Stomach (tissue), 9 donors: ENCODE measurements around the gene CEP41. TPM values are rescaled to one million over a fixed set of nuclear protein-coding genes. Genes with fewer than 3 reads are reported as not detected.

Experiments used
- DNase-seq, 2 donors: peaks; one replicate each; pipeline versions ENCODE4 v3.0.0 to v3.0.0-alpha.2; 2013 to 2019
- H3K27ac ChIP-seq, 5 donors: fragments of 200-600 bp in 4 of 5; sonication (generic) in 4 of 5; one replicate each; pipeline ENCODE4 v1.5.1; 2013 to 2019; ENCODE audit warnings: mild to moderate bottlenecking in 1 of 5, moderate library complexity in 1 of 5
- H3K27me3 ChIP-seq, 3 donors: fragments of 200-600 bp; sonication (generic); one replicate each; pipeline ENCODE4 v1.5.1; 2017 to 2019; ENCODE audit warnings: mixed run types in 1 of 3
- H3K36me3 ChIP-seq, 4 donors: fragments of 200-600 bp; sonication (generic); 1 replicate in 3 of 4; 2 replicates in 1 of 4; pipeline ENCODE4 v1.5.1; 2016 to 2019
- H3K4me1 ChIP-seq, 4 donors: fragments of 200-600 bp; sonication (generic); one replicate each; pipeline ENCODE4 v1.5.1; 2016 to 2019
- H3K4me3 ChIP-seq, 4 donors: fragments of 200-600 bp; sonication (generic) in 3 of 4; one replicate each; pipeline ENCODE4 v1.5.1; 2016 to 2019; ENCODE audit warnings: mild to moderate bottlenecking in 1 of 4
- H3K9me3 ChIP-seq, 4 donors: fragments of 200-600 bp; sonication (generic); one replicate each; pipeline ENCODE4 v1.5.1; 2016 to 2019
- EP300 ChIP-seq: sonication (generic); formaldehyde crosslinking; IDR thresholded peaks from one replicate; pipeline ENCODE4 v1.6.1; 2017; ENCODE audit warnings: antibody characterized with exemption
- POLR2A ChIP-seq, 4 donors: fragments of 450-650 bp; IDR thresholded peaks; one replicate each; pipeline ENCODE4 v1.6.1; 2016; ENCODE audit warnings: antibody characterized with exemption in 4 of 4, control low read depth in 2 of 4, mild to moderate bottlenecking in 1 of 4, moderate library complexity in 1 of 4
- POLR2AphosphoS5 ChIP-seq, 3 donors: sonication (generic); formaldehyde crosslinking; IDR thresholded peaks; one replicate each; pipeline ENCODE4 v1.6.1; 2016; ENCODE audit warnings: antibody characterized with exemption in 3 of 3
- WGBS, 5 donors: extraction: QIAGEN DNeasy Blood & Tissue Kit in 3 of 5; methylation state at CpG; one replicate each; pipeline versions ENCODE4 v1.1.5 to v1.1.7; 2013 to 2018; 5-methylcytosine and 5-hydroxymethylcytosine counted together
- intact Hi-C: fragments of 100-400 bp; cut with DNase I; formaldehyde crosslinking; loops from one replicate; pipeline ENCODE4 v1.15.1; 2023; ENCODE audit warnings: low total_unique reads
- polyA plus RNA-seq, 3 donors: library from polyadenylated mRNA; stranded (reverse); fragments of 200-250 nt; gene quantifications; one replicate each; pipeline ENCODE4 v1.2.3, GENCODE V29; 2013
- total RNA-seq, 5 donors: library from RNA; depleted of rRNA; stranded (reverse); fragments of >200 nt; gene quantifications; one replicate each; pipeline versions ENCODE4 v1.1.0 to v1.2.3, GENCODE V29; 2014 to 2016
- TF ChIP-seq, protein P1 (sequence below), 7 experiments: fragments of 450-650 bp in 4 of 7; fragments of 200-600 bp in 3 of 7; sonication (generic) in 3 of 7; IDR thresholded peaks; one replicate each; pipeline ENCODE4 v1.5.1; 2016 to 2019; ENCODE audit warnings: antibody characterized with exemption in 7 of 7, control low read depth in 2 of 7, mild to moderate bottlenecking in 1 of 7
- donor health status: healthy with polysubstance abuse.
- donor health status: Bipolar disorder and iron deficiency.
- donor health status: healthy.

The CEP41 gene
- total and polyA plus RNA-seq, 8 donors, result 0.58 to 6.2 (median 3.0) TPM

DNA sequence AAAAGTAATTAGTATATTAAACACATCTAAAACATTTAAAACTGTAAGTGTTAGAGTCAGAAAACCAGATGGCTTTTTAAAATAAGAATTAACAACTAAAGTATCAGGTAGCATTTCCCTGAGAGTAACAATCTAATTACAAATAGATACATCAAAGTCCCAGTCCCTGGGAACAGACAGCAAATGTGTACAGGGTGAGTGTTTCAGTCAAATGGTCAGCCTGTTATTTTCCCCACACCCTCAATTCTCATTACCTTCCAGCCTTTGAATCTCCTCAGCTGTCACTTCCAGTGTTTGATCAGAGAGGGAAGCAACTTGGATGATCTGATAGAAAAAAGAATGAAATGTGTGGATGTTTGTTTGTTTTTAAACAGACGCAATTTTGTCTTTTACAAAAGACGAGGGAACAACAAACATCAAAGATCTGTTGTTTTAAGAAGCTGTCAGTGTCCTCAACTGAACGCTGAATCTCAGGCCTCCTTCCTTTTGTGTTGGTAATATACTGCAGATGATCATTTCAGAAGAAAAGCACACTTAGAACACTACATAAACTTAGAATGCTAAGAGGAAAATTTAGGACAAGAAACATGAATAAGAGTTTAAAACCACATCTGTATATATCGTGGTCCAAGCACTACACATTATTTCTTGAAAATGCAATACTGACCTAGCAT, 29.8 kb downstream of the CEP41 start:
- Histone ChIP-seq H3K27ac (no peak overlapping the region), H3K27me3 (no peaks in the 10 kb centered on the region), H3K9me3 (no peaks in the 10 kb centered on the region), H3K4me1 (peaks cover 0 to 6% (median 0%) of the 10 kb centered on the region in 4 donors), H3K4me3 (no peak overlapping the region), H3K36me3 (peaks cover 0 to 3% (median 0%) of the 10 kb centered on the region in 4 donors)
- intact Hi-C loops, result no loop called here
- no peak for DNase-seq
- 66 to 84% (median 78%) methylated on average over 4 of the region's 4 CpGs for WGBS, 5 donors
- no peak for TF ChIP-seq EP300
- TF ChIP-seq, protein P1, sequence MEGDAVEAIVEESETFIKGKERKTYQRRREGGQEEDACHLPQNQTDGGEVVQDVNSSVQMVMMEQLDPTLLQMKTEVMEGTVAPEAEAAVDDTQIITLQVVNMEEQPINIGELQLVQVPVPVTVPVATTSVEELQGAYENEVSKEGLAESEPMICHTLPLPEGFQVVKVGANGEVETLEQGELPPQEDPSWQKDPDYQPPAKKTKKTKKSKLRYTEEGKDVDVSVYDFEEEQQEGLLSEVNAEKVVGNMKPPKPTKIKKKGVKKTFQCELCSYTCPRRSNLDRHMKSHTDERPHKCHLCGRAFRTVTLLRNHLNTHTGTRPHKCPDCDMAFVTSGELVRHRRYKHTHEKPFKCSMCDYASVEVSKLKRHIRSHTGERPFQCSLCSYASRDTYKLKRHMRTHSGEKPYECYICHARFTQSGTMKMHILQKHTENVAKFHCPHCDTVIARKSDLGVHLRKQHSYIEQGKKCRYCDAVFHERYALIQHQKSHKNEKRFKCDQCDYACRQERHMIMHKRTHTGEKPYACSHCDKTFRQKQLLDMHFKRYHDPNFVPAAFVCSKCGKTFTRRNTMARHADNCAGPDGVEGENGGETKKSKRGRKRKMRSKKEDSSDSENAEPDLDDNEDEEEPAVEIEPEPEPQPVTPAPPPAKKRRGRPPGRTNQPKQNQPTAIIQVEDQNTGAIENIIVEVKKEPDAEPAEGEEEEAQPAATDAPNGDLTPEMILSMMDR (IDR thresholded peaks at IDR 0.05), result no peak
- no peak for TF ChIP-seq POLR2AphosphoS5 (IDR thresholded peaks at IDR 0.05)
- no peak for TF ChIP-seq POLR2A (IDR thresholded peaks at IDR 0.05)

DNA sequence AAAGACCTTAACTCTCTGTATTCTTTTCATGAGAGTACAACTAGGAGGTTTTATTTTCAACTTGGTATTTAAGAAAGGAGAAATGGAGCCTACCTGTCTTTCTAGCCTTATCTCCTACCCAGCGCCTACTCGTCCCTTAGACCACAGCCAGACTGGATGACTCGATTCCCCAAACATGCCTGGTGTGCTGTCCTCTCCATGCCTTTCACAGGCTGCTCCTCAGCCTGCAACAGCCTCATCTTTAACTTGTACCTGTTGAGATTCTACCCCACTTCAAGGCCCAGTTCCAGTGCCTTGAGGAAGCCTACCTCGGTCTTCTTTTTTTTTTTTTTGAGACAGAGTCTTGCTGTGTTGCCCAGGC, 31.1 kb downstream of the CEP41 start:
- Histone ChIP-seq H3K36me3 (peaks cover 0 to 3% (median 0%) of the 10 kb centered on the region in 4 donors), H3K4me1 (peaks cover 0 to 6% (median 0%) of the 10 kb centered on the region in 4 donors), H3K9me3 (no peaks in the 10 kb centered on the region), H3K27ac (no peak overlapping the region), H3K27me3 (no peaks in the 10 kb centered on the region), H3K4me3 (no peak overlapping the region)
- no peak for DNase-seq
- intact Hi-C loops, result no loop called here
- TF ChIP-seq, protein P1 (IDR thresholded peaks at IDR 0.05), result no peak
- no peak for TF ChIP-seq EP300
- no peak for TF ChIP-seq POLR2A (IDR thresholded peaks at IDR 0.05)
- no peak for TF ChIP-seq POLR2AphosphoS5 (IDR thresholded peaks at IDR 0.05)
- WGBS, 5 donors, result 85 to 92% (median 88%) methylated on average over 4 of the region's 4 CpGs

DNA sequence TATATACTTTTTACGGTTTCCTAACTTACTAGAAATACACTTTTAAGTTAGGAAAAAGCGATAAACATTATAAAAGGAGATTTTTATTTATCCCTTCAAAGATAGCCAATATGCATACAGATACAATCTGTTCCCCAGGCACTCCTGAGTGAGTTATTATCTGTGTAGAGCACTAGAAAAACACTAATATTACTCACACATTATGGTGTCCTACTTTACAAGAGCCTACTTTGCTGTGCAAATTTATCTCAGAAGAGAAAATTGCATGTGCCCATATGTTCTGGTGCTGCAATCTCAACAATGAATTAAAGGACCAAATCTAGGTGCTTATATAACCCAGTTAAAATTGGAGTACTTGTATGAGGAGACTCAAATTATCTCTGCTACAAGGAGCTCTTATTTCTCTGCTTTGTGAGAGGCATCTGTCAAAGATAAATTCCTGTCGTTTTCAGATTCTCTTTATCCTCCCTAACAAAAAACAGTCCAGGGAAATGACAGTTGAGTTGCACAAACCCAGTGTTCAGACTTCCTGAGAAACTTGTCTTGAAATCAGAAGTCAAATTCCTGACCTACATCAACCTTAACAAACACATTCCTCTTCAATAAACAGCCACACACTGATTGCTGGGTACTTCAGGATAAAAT, 31.6 kb downstream of the CEP41 start:
- DNase-seq, result no peak
- intact Hi-C loops, result no loop called here
- Histone ChIP-seq H3K9me3 (no peaks in the 10 kb centered on the region), H3K36me3 (peaks cover 0 to 3% (median under 1%) of the 10 kb centered on the region in 4 donors), H3K4me1 (peaks cover 0 to 6% (median 0%) of the 10 kb centered on the region in 4 donors), H3K27me3 (no peaks in the 10 kb centered on the region), H3K4me3 (no peak overlapping the region), H3K27ac (no peak overlapping the region)
- 67 to 74% (median 70%) methylated on average over 3 of the region's 3 CpGs for WGBS, 5 donors
- TF ChIP-seq POLR2AphosphoS5 (IDR thresholded peaks at IDR 0.05), result no peak
- TF ChIP-seq, protein P1 (IDR thresholded peaks at IDR 0.05), result no peak
- TF ChIP-seq EP300, result no peak
- no peak for TF ChIP-seq POLR2A (IDR thresholded peaks at IDR 0.05)

DNA sequence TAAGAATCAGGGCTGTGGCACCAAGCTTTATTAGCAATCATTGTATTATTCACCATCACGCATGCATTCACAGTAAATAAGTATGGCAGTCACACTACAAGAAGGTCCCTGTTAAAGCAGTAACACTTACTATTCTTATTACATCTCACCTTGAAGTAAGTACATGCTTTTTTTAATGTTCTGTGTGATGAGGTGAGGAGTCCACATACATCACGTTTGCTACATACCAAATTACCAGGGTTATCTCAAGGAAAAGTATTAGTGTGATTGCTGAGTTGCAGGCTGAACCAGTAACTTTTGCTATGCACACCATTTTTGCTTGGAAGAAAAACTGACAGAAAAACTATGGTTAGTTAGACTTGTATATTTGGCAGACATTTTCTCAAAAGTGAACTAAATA, 35.8 kb downstream of the CEP41 start:
- peaks cover 0 to 13% (median 0%) of the 10 kb centered on the region in 4 donors for H3K4me1 ChIP-seq
- no peak for DNase-seq
- intact Hi-C loops, result no loop called here
- H3K9me3 ChIP-seq, result no peaks in the 10 kb centered on the region
- peaks cover 0 to 13% (median 11%) of the 10 kb centered on the region in 4 donors for H3K36me3 ChIP-seq
- TF ChIP-seq EP300 (no peak), POLR2AphosphoS5 (IDR thresholded peaks at IDR 0.05) (no peak), POLR2A (IDR thresholded peaks at IDR 0.05) (no peak)
- TF ChIP-seq, protein P1 (IDR thresholded peaks at IDR 0.05), result no peak
- no peak overlapping the region for H3K4me3 ChIP-seq
- H3K27ac ChIP-seq, result no peak overlapping the region
- H3K27me3 ChIP-seq, result no peaks in the 10 kb centered on the region
- WGBS, 5 donors, result 82 to 88% (median 84%) methylated on average over 2 of the region's 2 CpGs
